Activated CD8-positive, alpha-beta T cell treated with anti-CD3 and anti-CD28 coated beads for 36 hours (primary cell): Measurements from ENCODE around the gene DENND6A. TPM values are rescaled to one million over a fixed set of nuclear protein-coding genes. Genes with fewer than 3 reads are reported as not detected.
A peak's percentile ranks its signal among the peaks of the same experiment; 100 is the strongest.

Experiments
- ATAC-seq: fragments of 200-7000 bp; cut with Tn5 transposase; one replicate; pipeline ENCODE4 v1.10.0; 2021; ENCODE audit warnings: mild to moderate bottlenecking, moderate library complexity
- CTCF ChIA-PET: fragments of 350-600 bp; sonication (Branson Sonifier 250); formaldehyde crosslinking; loops from one replicate; lab custom pipeline; 2021; ENCODE audit warnings: antibody characterized with exemption; lab: Charles Lee
- POLR2A ChIA-PET: fragments of 350-600 bp; sonication (Branson Sonifier 250); formaldehyde crosslinking; loops from one replicate; lab custom pipeline; 2021; ENCODE audit warnings: antibody characterized with exemption; lab: Charles Lee
- DNase-seq: peaks from one replicate; pipeline ENCODE4 v3.0.0-alpha.2; 2020
- H3K27ac Mint-ChIP-seq: one replicate; pipeline ENCODE4 v1.8.0; 2021; ENCODE audit warnings: mild to moderate bottlenecking, mixed read lengths
- H3K27me3 Mint-ChIP-seq: one replicate; pipeline ENCODE4 v1.8.0; 2021; ENCODE audit warnings: mixed read lengths
- H3K36me3 Mint-ChIP-seq: one replicate; pipeline ENCODE4 v1.8.0; 2021; ENCODE audit warnings: low read depth, mixed read lengths
- H3K4me1 Mint-ChIP-seq: one replicate; pipeline ENCODE4 v1.8.0; 2021; ENCODE audit warnings: low read depth, mixed read lengths
- H3K4me3 Mint-ChIP-seq: one replicate; pipeline ENCODE4 v1.8.0; 2021; ENCODE audit warnings: mild to moderate bottlenecking, moderate library complexity, mixed read lengths
- H3K9me3 Mint-ChIP-seq: one replicate; pipeline ENCODE4 v1.8.0; 2021; ENCODE audit warnings: mixed read lengths
- intact Hi-C: fragments of 100-400 bp; cut with micrococcal nuclease; formaldehyde crosslinking; loops from one replicate; pipeline ENCODE4 v1.10.0; 2022
- total RNA-seq, 2 experiments: library from RNA; stranded (reverse); gene quantifications; one replicate each; pipeline ENCODE4 v1.2.3, GENCODE V29; 2021
- TF ChIP-seq, protein P1 (sequence below): fragments of 200-600 bp; IDR thresholded peaks from one replicate; pipeline ENCODE4 v1.8.0; 2022; ENCODE audit warnings: antibody characterized with exemption, mild to moderate bottlenecking

Gene DENND6A
- total RNA-seq, 2 experiments from 2014 or later: 10.1 to 13.1 TPM

DNA sequence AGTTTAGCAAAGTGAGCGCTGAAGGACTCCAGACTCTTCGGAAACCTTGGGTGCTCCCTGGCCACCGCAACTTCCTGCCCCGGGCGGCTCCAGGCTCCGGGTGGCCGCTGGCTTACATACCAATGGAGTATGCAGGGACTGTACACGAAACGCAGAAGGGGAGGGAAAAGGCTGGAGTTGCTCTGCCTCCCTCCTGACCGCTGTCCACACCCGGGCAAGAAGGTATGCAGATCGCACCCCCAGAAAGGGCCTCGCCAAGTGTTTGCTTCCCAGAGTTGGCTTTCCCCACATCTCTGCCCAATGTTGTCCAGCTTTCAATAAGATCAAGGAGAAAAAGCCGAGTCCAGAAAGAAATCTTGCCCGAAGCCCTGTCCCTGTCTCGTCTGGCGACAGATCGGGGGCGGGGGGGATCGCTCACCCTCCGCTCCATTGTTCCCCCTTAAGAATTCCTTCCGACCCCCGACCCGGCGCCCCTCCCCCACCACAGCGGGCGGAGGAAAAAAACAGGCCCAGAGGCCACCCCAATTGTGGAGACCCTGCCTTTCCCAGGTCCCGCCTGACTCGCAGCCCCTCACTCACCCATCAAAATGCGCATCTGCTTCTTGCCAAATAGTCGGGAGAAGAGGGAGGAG is 96.3 kb downstream of the DENND6A start:
- Mint-ChIP-seq H3K4me1 (peaks cover 34% of the 10 kb centered on the region), H3K9me3 (no peaks in the 10 kb centered on the region), H3K4me3 (peak overlapping the region; percentile 90), H3K27me3 (no peaks in the 10 kb centered on the region), H3K36me3 (peaks cover 45% of the 10 kb centered on the region), H3K27ac (peak overlapping the region; percentile 98)
- no peak for ATAC-seq
- intact Hi-C loops: loop anchor here (5.0 kb wide), 3 partner anchors 39 to 161 kb away; partner anchors contain the start of genes DENND6A, PDE12 and SLMAP
- DNase-seq: peak; percentile 73
- CTCF ChIA-PET: interaction anchor here (1.2 to 1.7 kb wide), 5 partner anchors 40 to 426 kb away, joined by 3 to 8 read pairs (median 4); partner anchors contain the start of genes PDE12 and SLMAP
- POLR2A ChIA-PET: interaction anchor here (0.6 to 4.4 kb wide), 11 partner anchors 10 to 313 kb away, joined by 3 to 47 read pairs (median 4); partner anchors contain the start of genes DENND6A, PDE12 and SLMAP
- TF ChIP-seq, protein P1, sequence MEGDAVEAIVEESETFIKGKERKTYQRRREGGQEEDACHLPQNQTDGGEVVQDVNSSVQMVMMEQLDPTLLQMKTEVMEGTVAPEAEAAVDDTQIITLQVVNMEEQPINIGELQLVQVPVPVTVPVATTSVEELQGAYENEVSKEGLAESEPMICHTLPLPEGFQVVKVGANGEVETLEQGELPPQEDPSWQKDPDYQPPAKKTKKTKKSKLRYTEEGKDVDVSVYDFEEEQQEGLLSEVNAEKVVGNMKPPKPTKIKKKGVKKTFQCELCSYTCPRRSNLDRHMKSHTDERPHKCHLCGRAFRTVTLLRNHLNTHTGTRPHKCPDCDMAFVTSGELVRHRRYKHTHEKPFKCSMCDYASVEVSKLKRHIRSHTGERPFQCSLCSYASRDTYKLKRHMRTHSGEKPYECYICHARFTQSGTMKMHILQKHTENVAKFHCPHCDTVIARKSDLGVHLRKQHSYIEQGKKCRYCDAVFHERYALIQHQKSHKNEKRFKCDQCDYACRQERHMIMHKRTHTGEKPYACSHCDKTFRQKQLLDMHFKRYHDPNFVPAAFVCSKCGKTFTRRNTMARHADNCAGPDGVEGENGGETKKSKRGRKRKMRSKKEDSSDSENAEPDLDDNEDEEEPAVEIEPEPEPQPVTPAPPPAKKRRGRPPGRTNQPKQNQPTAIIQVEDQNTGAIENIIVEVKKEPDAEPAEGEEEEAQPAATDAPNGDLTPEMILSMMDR: no peak

DNA sequence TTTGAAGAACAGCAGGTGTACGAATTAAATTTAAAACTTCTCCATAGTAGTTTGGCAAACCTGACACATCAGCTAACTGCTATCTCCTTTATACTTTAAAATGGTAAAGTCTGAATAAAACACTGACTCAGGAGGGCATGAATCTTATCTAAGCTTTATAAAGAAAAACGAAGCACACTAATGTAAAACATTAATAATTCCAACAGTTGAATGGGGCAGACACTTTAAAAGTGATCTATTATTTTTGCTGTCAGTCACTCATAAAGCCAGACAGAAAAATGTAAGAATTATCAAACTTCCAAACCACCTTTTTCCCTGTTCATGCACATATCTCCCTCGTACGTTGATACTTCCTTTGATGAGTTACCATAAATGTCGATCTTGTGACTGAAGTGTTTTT is 98.3 kb downstream of the DENND6A start:
- TF ChIP-seq, protein P1: no peak
- ATAC-seq (no peak), DNase-seq (no peak)
- Mint-ChIP-seq H3K4me3 (peak overlapping the region; percentile 90), H3K27me3 (no peaks in the 10 kb centered on the region), H3K36me3 (peaks cover 39% of the 10 kb centered on the region), H3K4me1 (peaks cover 38% of the 10 kb centered on the region), H3K27ac (peak overlapping the region; percentile 63), H3K9me3 (no peaks in the 10 kb centered on the region)
- POLR2A ChIA-PET: interaction anchor here (1.9 kb wide), 1 partner anchor 39 kb away, joined by 11 read pairs; the partner anchor contains the start of gene PDE12
- CTCF ChIA-PET: interaction anchor here (1.4 to 1.7 kb wide), 3 partner anchors 11 to 197 kb away, joined by 3 to 5 read pairs (median 3); no protein-coding TSS in a partner anchor
- intact Hi-C loops: no loop called here

DNA sequence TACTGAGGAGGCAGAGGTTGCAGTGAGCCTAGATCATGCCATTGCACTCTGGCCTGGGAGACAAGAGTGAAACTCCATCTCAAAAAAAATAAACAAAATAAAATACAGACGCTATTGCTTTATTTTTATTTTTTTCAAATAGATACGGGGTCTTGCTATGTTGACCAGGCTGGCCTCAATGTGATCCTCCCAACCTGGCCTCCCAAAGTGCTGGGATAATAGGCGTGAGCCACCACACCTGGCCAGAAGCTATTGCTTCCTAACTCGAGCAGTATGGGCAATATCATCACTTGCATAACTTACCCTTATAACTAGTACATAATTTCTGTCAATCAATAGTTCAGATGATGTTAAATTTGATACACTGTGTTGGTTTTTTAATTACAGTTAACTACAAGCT is 98.7 kb downstream of the DENND6A start:
- peak overlapping the region; percentile 63 for H3K27ac Mint-ChIP-seq
- H3K4me1 Mint-ChIP-seq: peaks cover 34% of the 10 kb centered on the region
- ATAC-seq: no peak
- H3K9me3 Mint-ChIP-seq: no peaks in the 10 kb centered on the region
- ChIA-PET POLR2A (interaction anchor here (1.9 kb wide), 1 partner anchor 38 kb away, joined by 11 read pairs; the partner anchor contains the start of gene PDE12), CTCF (interaction anchor here (1.4 to 1.7 kb wide), 3 partner anchors 11 to 197 kb away, joined by 3 to 5 read pairs (median 3); no protein-coding TSS in a partner anchor)
- intact Hi-C loops: no loop called here
- H3K4me3 Mint-ChIP-seq: peak overlapping the region; percentile 90
- H3K27me3 Mint-ChIP-seq: no peaks in the 10 kb centered on the region
- DNase-seq: no peak
- H3K36me3 Mint-ChIP-seq: peaks cover 39% of the 10 kb centered on the region
- TF ChIP-seq, protein P1: no peak

DNA sequence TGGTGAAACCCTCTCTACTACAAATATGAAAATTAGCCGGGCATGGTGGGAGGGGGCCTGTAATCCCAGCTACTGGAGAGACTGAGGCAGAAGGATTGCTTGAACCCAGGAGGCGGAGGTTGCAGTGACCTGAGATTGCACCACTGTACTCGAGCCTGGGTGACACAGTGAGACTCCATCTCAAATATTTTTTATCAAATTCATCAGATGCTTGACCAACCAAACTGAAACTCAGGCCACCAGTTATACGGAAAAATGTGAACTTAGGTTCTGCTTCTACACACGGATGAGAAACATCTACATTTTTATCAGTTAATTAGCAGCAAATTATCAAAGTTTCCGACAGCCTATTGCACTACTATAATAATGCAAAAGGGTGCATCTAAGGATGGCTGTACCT is 100.6 kb downstream of the DENND6A start:
- peak overlapping the region; percentile 11 for H3K27ac Mint-ChIP-seq
- TF ChIP-seq, protein P1: no peak
- peaks cover 30% of the 10 kb centered on the region for H3K36me3 Mint-ChIP-seq
- intact Hi-C loops: no loop called here
- ChIA-PET POLR2A (no interaction called here), CTCF (interaction anchor here (1.1 kb wide), 1 partner anchor 36 kb away, joined by 3 read pairs; the partner anchor contains the start of gene PDE12)
- ATAC-seq (no peak), DNase-seq (no peak)
- H3K9me3 Mint-ChIP-seq: no peaks in the 10 kb centered on the region
- H3K4me3 Mint-ChIP-seq: no peak overlapping the region
- H3K4me1 Mint-ChIP-seq: peaks cover 35% of the 10 kb centered on the region
- no peaks in the 10 kb centered on the region for H3K27me3 Mint-ChIP-seq

DNA sequence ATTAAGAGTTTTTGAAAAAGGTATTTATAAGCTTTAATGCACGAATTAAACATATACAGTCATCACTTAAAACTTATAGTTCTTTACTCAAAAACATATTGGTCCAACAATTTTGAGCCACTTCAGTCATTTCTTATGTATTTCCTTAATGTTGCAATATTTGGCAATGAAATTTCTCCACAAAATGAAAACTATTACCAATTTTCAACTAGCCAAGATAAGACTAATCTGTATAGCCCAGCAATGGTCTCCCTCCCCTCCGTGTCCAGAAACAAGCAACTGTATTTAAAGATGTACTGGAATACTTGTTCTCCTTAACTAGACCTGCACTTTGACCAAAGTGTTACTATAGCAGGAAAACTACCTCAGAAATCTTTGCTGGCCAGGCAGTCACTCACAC is 105.0 kb downstream of the DENND6A start:
- Mint-ChIP-seq H3K27ac (no peak overlapping the region), H3K4me3 (no peak overlapping the region), H3K27me3 (no peaks in the 10 kb centered on the region), H3K9me3 (no peaks in the 10 kb centered on the region), H3K36me3 (peaks cover 21% of the 10 kb centered on the region), H3K4me1 (peaks cover 34% of the 10 kb centered on the region)
- ChIA-PET CTCF (no interaction called here), POLR2A (interaction anchor here (1.9 kb wide), 1 partner anchor 9 kb away, joined by 11 read pairs; the partner anchor contains the start of gene ARF4)
- TF ChIP-seq, protein P1: no peak
- DNase-seq: no peak
- intact Hi-C loops: no loop called here
- no peak for ATAC-seq
